Ovary (tissue), 3 donors: ENCODE measurements around the gene ATXN2.
"Not testable (repeated sequence)": the region's sequence is repeated elsewhere in the genome, so short reads cannot be mapped to it uniquely, and the experiment has no call there.

Source experiments
- EP300 ChIP-seq: sonication (generic); formaldehyde crosslinking; IDR thresholded peaks from one replicate; pipeline ENCODE4 v1.6.1; 2017; ENCODE audit warnings: antibody characterized with exemption
- POLR2A ChIP-seq: fragments of 450-650 bp; IDR thresholded peaks from one replicate; pipeline ENCODE4 v1.6.1; 2017; ENCODE audit warnings: antibody characterized with exemption, mild to moderate bottlenecking, moderate library complexity
- TF ChIP-seq, protein P1 (sequence below), 3 donors: fragments of 450-650 bp in 2 of 3; fragments of 200-600 bp in 1 of 3; IDR thresholded peaks; one replicate each; pipeline versions ENCODE4 v1.5.1 to v1.8.0; 2016 to 2022; ENCODE audit warnings: antibody characterized with exemption in 3 of 3, mild to moderate bottlenecking in 1 of 3
- donor health status: DM: no; HTN: no; CAD: no.

DNA sequence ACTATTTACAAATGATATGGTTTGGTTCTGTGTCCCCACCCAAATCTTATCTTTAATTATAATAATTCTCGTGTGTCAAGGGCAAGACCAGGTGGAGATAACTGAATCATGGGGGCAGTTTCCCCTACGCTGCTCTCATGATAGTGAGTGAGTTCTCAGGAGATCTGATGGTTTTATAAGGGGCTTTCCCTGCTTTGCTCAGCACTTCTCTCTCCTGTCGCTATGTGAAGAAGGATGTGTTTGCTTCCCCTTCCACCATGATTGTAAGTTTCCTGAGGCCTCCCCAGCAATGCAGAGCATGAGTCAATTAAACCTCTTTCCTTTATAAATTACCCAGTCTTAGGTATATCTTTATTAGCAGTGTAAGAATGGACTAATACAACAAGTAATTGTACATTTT is 43.8 kb downstream of the ATXN2 start:
- TF ChIP-seq, protein P1, sequence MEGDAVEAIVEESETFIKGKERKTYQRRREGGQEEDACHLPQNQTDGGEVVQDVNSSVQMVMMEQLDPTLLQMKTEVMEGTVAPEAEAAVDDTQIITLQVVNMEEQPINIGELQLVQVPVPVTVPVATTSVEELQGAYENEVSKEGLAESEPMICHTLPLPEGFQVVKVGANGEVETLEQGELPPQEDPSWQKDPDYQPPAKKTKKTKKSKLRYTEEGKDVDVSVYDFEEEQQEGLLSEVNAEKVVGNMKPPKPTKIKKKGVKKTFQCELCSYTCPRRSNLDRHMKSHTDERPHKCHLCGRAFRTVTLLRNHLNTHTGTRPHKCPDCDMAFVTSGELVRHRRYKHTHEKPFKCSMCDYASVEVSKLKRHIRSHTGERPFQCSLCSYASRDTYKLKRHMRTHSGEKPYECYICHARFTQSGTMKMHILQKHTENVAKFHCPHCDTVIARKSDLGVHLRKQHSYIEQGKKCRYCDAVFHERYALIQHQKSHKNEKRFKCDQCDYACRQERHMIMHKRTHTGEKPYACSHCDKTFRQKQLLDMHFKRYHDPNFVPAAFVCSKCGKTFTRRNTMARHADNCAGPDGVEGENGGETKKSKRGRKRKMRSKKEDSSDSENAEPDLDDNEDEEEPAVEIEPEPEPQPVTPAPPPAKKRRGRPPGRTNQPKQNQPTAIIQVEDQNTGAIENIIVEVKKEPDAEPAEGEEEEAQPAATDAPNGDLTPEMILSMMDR (IDR thresholded peaks at IDR 0.05) = not testable (repeated sequence)
- TF ChIP-seq POLR2A, EP300: not testable (repeated sequence)
